Kidney (tissue), 14 donors: Measurements from ENCODE around the gene ADGRV1. TPM values are rescaled to one million over a fixed set of nuclear protein-coding genes. Genes with fewer than 3 reads are reported as not detected.

Experiments used
- DNase-seq, 5 donors: peaks; one replicate each; pipeline ENCODE4 v3.0.0-alpha.2; 2013 to 2020
- FAIRE-seq: peaks from 2 replicates; lab custom pipeline; 2012; peaks lifted over from hg19 to GRCh38; lab: Jason Lieb, UNC
- H3K27ac ChIP-seq, 2 donors: one replicate each; pipeline ENCODE4 v1.7.0; 2013; ENCODE audit warnings: low read depth in 2 of 2, low read length in 2 of 2, inconsistent platforms in 1 of 2
- H3K27me3 ChIP-seq: one replicate; pipeline ENCODE4 v1.7.1; 2013; ENCODE audit warnings: low read length, inconsistent platforms; ENCODE audit not compliant: control insufficient read depth, insufficient read depth
- H3K36me3 ChIP-seq, 3 donors: one replicate each; pipeline versions ENCODE4 v1.7.0 to v1.7.1; 2013; ENCODE audit warnings: low read length in 3 of 3, control low read depth in 1 of 3, inconsistent platforms in 1 of 3; ENCODE audit not compliant: insufficient read depth in 3 of 3, control insufficient read depth in 2 of 3
- H3K4me1 ChIP-seq, 3 donors: one replicate each; pipeline versions ENCODE4 v1.7.0 to v1.7.1; 2013; ENCODE audit warnings: low read length in 3 of 3, inconsistent platforms in 1 of 3, low read depth in 1 of 3; ENCODE audit not compliant: control insufficient read depth in 2 of 3, insufficient read depth in 2 of 3
- H3K4me3 ChIP-seq, 3 donors: one replicate each; pipeline versions ENCODE4 v1.7.0 to v1.8.1; 2013; ENCODE audit warnings: low read length in 3 of 3, control low read depth in 1 of 3, inconsistent platforms in 1 of 3
- H3K9ac ChIP-seq, 3 donors: one replicate each; pipeline versions ENCODE4 v1.7.0 to v1.7.1; 2013; ENCODE audit warnings: low read length in 3 of 3, control low read depth in 1 of 3, inconsistent platforms in 1 of 3
- H3K9me3 ChIP-seq, 3 donors: one replicate each; pipeline versions ENCODE4 v1.7.0 to v1.7.1; 2013; ENCODE audit warnings: low read length in 3 of 3, control low read depth in 1 of 3, inconsistent platforms in 1 of 3; ENCODE audit not compliant: control insufficient read depth in 2 of 3, insufficient read depth in 1 of 3
- intact Hi-C: fragments of 100-400 bp; cut with DNase I; formaldehyde crosslinking; loops from one replicate; pipeline ENCODE4 v1.11.1; 2022
- polyA plus RNA-seq: library from polyadenylated mRNA; stranded (reverse); fragments of 350-450 nt; fragmentation: Illumina TruSeq; extraction: RNeasy Lipid Tissue Mini Kit (QIAGEN cat#74804); gene quantifications from one replicate; pipeline ENCODE4 v1.2.3, GENCODE V29; 2014; ENCODE audit warnings: low read depth, low replicate concordance; ENCODE audit not compliant: insufficient read depth
- total RNA-seq: library from RNA; stranded (reverse); fragmentation: NEBNext Ultra II Directional; extraction: Animal tissue kit (Norgen Biotek cat#: 25700); gene quantifications from one replicate; pipeline ENCODE4 v1.2.1, GENCODE V29; 2021
- TF ChIP-seq, protein P1 (sequence below): IDR thresholded peaks from 3 replicates; pipeline ENCODE4 v1.5.1; 2012; ENCODE audit warnings: mild to moderate bottlenecking, moderate library complexity, borderline replicate concordance; ENCODE audit not compliant: insufficient read depth; ENCODE audit errors: extremely low read depth
- donor health status: control.
- donor health status: control.
- donor health status: control.
- donor health status: control.
- donor health status: control.
- donor health status: DM: yes; HTN: yes; CAD: no.
- donor health status: Normal renal cell carcinoma (clear cell type).

ADGRV1 gene
- total and polyA plus RNA-seq, 2 donors from 2014 or later = 7.0 to 7.3 TPM

DNA sequence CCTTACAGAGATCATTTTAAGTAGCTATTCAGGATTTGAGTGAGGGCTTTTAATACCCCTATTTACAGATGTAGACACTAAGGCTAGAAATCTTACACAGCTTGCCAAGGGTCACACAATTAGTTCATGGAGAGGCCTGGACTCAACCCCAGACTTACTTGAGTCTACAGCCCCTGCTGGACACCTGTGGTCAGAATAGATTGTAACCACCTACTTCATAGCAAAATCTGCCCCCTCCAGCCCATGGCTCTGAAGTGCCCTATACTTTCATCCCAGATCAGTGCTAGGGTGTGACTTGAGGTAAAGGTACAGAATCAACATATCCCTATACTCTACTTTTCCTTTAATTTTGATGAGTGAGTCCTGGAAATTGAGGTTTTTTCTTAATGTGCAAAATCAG, 291.3 kb downstream of the ADGRV1 start:
- no peaks in the 10 kb centered on the region for H3K4me1 ChIP-seq
- H3K36me3 ChIP-seq = no peaks in the 10 kb centered on the region
- TF ChIP-seq, protein P1, sequence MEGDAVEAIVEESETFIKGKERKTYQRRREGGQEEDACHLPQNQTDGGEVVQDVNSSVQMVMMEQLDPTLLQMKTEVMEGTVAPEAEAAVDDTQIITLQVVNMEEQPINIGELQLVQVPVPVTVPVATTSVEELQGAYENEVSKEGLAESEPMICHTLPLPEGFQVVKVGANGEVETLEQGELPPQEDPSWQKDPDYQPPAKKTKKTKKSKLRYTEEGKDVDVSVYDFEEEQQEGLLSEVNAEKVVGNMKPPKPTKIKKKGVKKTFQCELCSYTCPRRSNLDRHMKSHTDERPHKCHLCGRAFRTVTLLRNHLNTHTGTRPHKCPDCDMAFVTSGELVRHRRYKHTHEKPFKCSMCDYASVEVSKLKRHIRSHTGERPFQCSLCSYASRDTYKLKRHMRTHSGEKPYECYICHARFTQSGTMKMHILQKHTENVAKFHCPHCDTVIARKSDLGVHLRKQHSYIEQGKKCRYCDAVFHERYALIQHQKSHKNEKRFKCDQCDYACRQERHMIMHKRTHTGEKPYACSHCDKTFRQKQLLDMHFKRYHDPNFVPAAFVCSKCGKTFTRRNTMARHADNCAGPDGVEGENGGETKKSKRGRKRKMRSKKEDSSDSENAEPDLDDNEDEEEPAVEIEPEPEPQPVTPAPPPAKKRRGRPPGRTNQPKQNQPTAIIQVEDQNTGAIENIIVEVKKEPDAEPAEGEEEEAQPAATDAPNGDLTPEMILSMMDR = no peak
- H3K27ac ChIP-seq = no peak overlapping the region
- FAIRE-seq = no peak
- no peaks in the 10 kb centered on the region for H3K27me3 ChIP-seq
- intact Hi-C loops = no loop called here
- H3K9ac ChIP-seq = no peak overlapping the region
- no peaks in the 10 kb centered on the region for H3K9me3 ChIP-seq
- no peak for DNase-seq
- H3K4me3 ChIP-seq = no peak overlapping the region

DNA sequence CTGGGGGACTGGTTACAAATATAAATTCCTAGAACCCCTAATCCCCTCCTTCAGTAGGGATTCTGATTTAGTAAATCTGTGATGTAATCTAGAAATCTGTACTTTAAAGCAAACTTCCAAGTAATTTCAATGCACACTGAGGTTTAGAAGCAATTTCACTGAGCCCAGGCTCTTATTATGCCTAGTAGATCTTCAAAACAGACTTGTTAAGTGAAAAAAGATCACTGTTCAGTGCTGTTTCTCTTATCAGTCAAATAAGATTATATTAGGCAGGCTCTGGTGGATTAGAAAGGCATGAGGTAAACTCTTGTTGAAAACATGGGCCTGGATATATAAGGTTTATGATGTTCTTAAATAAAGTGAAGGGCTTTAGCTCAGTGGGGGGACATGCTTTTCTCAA, 293.9 kb downstream of the ADGRV1 start:
- no peaks in the 10 kb centered on the region for H3K27me3 ChIP-seq
- H3K4me3 ChIP-seq = no peak overlapping the region
- H3K9ac ChIP-seq = no peak overlapping the region
- no peaks in the 10 kb centered on the region for H3K36me3 ChIP-seq
- H3K27ac ChIP-seq = no peak overlapping the region
- no peaks in the 10 kb centered on the region for H3K4me1 ChIP-seq
- intact Hi-C loops = no loop called here
- H3K9me3 ChIP-seq = no peaks in the 10 kb centered on the region
- FAIRE-seq (no peak), DNase-seq (no peak)
- TF ChIP-seq, protein P1 = no peak

DNA sequence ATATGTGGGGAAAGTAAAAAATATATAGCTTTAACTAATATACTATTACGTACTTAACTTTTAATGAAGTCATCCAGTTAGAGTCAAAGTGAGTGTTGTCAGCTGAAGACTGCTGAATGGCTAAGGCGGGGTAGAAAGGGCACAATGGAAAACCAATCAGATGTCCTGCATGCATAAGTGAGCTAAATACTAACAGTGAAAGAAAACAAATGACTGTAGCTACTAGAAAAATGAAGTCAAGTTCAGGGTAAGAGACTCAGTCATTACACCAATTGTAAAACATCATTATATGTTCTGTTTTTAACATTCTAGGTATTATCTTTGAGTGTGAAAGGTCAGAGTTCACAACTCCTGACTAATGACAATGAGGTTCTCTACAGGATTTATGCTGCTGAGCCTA, 295.2 kb downstream of the ADGRV1 start:
- intact Hi-C loops = no loop called here
- no peak overlapping the region for H3K9ac ChIP-seq
- H3K9me3 ChIP-seq = no peaks in the 10 kb centered on the region
- no peak for FAIRE-seq
- no peaks in the 10 kb centered on the region for H3K4me1 ChIP-seq
- no peaks in the 10 kb centered on the region for H3K27me3 ChIP-seq
- no peak overlapping the region for H3K4me3 ChIP-seq
- H3K27ac ChIP-seq = no peak overlapping the region
- TF ChIP-seq, protein P1 = no peak
- H3K36me3 ChIP-seq = no peaks in the 10 kb centered on the region
- no peak for DNase-seq

DNA sequence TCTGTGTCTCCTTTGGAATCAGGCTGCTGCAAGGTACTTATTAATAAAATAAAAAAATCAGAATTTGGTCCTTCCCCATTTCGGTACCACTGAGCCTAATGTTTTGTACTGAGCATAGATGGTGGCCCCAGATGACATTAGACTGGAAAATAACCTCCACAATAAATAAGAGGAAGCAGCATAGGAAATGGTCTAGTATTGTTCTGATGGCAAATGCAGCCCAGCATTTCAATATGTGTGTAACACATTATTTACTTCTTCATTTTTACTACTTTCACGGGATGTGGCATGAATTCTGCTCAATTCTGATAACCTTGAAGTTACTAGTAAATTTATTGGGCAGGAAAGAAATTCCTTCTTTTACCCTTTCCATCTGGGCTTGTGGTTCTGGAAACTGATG, 295.6 kb downstream of the ADGRV1 start:
- intact Hi-C loops = no loop called here
- H3K9me3 ChIP-seq = no peaks in the 10 kb centered on the region
- no peaks in the 10 kb centered on the region for H3K36me3 ChIP-seq
- H3K4me1 ChIP-seq = no peaks in the 10 kb centered on the region
- FAIRE-seq = no peak
- no peak overlapping the region for H3K4me3 ChIP-seq
- H3K27me3 ChIP-seq = no peaks in the 10 kb centered on the region
- no peak overlapping the region for H3K9ac ChIP-seq
- TF ChIP-seq, protein P1 = no peak
- no peak for DNase-seq
- no peak overlapping the region for H3K27ac ChIP-seq
